SK-N-MC (cell line): ENCODE data around the gene ZNF235.

Experiments used
- EZH2 ChIP-seq: fragments of 200-600 bp; sonication (generic); IDR thresholded peaks from one replicate; pipeline ENCODE4 v1.6.1; 2017; ENCODE audit warnings: antibody characterized with exemption
- FOXP2 ChIP-seq: optimal IDR thresholded peaks from 2 replicates; pipeline ENCODE3; 2011; ENCODE audit warnings: mild to moderate bottlenecking, moderate library complexity; ENCODE audit not compliant: insufficient read depth; ENCODE audit errors: extremely low read length, control extremely low read depth
- POLR2AphosphoS5 ChIP-seq: IDR thresholded peaks from 2 replicates; pipeline ENCODE4 v1.6.1; 2012; ENCODE audit warnings: mild to moderate bottlenecking, low read depth, low read length, borderline replicate concordance

DNA sequence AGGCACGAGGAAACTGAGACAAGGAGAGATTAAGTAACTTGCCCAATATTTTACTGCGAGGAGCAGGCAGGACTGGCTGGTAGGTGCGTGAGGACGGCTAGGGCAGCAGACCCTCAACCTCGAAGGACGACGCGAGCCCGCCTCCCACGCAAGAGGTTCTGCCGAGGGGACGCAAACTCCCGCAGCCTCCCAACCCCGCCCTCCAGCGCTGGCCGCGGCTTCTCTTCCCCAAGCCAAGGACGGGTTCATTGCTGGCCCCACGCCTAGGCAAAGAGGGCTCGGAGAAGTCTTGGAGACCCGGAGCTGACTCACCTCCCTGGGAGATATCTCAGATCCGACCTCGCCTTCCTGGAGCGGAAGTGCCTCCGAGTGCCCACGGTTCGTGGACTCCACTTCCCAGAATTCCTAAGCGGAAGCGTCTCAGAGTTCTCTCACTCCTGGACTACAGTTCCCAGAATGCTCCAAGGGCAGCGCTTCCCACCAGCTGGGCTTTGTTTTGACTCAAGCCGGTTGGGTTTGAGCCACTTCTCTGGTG, at the start of gene ZNF235:
- TF ChIP-seq EZH2, result no peak
- peak; percentile 84 for TF ChIP-seq POLR2AphosphoS5
- TF ChIP-seq FOXP2, result peak; percentile 19
